Liver (tissue), 9 donors: ENCODE results near the gene GUK1. TPM values are rescaled to one million over a fixed set of nuclear protein-coding genes. Genes with fewer than 3 reads are reported as not detected.
A peak's percentile ranks its signal among the peaks of the same experiment; 100 is the strongest.

Experiments
- DNase-seq: peaks from one replicate; pipeline ENCODE4 v3.0.0-alpha.2; 2017; ENCODE audit warnings: low spot score
- H3K27ac ChIP-seq, 2 donors: one replicate each; pipeline ENCODE4 v1.7.0; 2013; ENCODE audit warnings: inconsistent platforms in 2 of 2, low read length in 2 of 2, control low read depth in 1 of 2, low read depth in 1 of 2, mild to moderate bottlenecking in 1 of 2
- H3K27me3 ChIP-seq, 4 donors: one replicate each; pipeline versions ENCODE4 v1.6.1 to v1.7.0; 2013; ENCODE audit warnings: low read length in 3 of 4, inconsistent platforms in 1 of 4, mild to moderate bottlenecking in 1 of 4, moderate library complexity in 1 of 4; ENCODE audit not compliant: control insufficient read depth in 4 of 4, insufficient read depth in 4 of 4
- H3K36me3 ChIP-seq, 4 donors: one replicate each; pipeline versions ENCODE4 v1.6.1 to v1.7.0; 2013; ENCODE audit warnings: low read length in 3 of 4, mild to moderate bottlenecking in 3 of 4, low read depth in 1 of 4, moderate library complexity in 1 of 4; ENCODE audit not compliant: control insufficient read depth in 4 of 4, insufficient read depth in 3 of 4
- H3K4me1 ChIP-seq, 4 donors: one replicate each; pipeline versions ENCODE4 v1.6.1 to v1.7.0; 2013; ENCODE audit warnings: low read length in 3 of 4, mild to moderate bottlenecking in 3 of 4, moderate library complexity in 1 of 4; ENCODE audit not compliant: control insufficient read depth in 4 of 4, insufficient read depth in 4 of 4
- H3K4me3 ChIP-seq, 3 donors: one replicate each; pipeline versions ENCODE4 v1.6.1 to v1.7.0; 2013; ENCODE audit warnings: low read length in 3 of 3, control low read depth in 1 of 3, low read depth in 1 of 3, mild to moderate bottlenecking in 1 of 3
- H3K9ac ChIP-seq, 2 donors: one replicate each; pipeline ENCODE4 v1.7.0; 2013; ENCODE audit warnings: low read length in 2 of 2, mild to moderate bottlenecking in 2 of 2, moderate library complexity in 2 of 2, control low read depth in 1 of 2, low read depth in 1 of 2
- H3K9me3 ChIP-seq, 4 donors: one replicate each; pipeline versions ENCODE4 v1.6.1 to v1.7.0; 2013; ENCODE audit warnings: low read length in 3 of 4; ENCODE audit not compliant: control insufficient read depth in 4 of 4
- ATF3 ChIP-seq: IDR thresholded peaks from 2 replicates; pipeline ENCODE4 v1.6.1; 2016; ENCODE audit warnings: antibody characterized with exemption
- CTCF ChIP-seq: fragments of 150-350 bp; IDR thresholded peaks from 2 replicates; pipeline ENCODE4 v1.5.1; 2017; ENCODE audit warnings: improper control_type of control experiment, low read depth, low read length; ENCODE audit not compliant: missing input control
- EGR1 ChIP-seq, 2 donors: IDR thresholded peaks; 2 replicates each; pipeline ENCODE4 v1.6.1; 2016 to 2018; ENCODE audit warnings: antibody characterized with exemption in 2 of 2, low read depth in 2 of 2
- FOXA1 ChIP-seq: IDR thresholded peaks from 2 replicates; pipeline ENCODE4 v1.6.1; 2016; ENCODE audit warnings: antibody characterized with exemption
- FOXA2 ChIP-seq: IDR thresholded peaks from 2 replicates; pipeline ENCODE4 v1.6.1; 2016; ENCODE audit warnings: antibody characterized with exemption
- GABPA ChIP-seq, 2 donors: IDR thresholded peaks in 1 of 2; conservative IDR thresholded peaks in 1 of 2; 2 replicates each; pipeline ENCODE4 v1.6.1; 2016; ENCODE audit warnings: antibody characterized with exemption in 2 of 2, mild to moderate bottlenecking in 1 of 2, moderate library complexity in 1 of 2
- MAX ChIP-seq: IDR thresholded peaks from 2 replicates; pipeline ENCODE4 v1.6.1; 2016; ENCODE audit warnings: antibody characterized with exemption
- RXRA ChIP-seq, 2 donors: IDR thresholded peaks; 2 replicates each; pipeline ENCODE4 v1.6.1; 2017 to 2018; ENCODE audit warnings: antibody characterized with exemption in 2 of 2, mild to moderate bottlenecking in 1 of 2
- SP1 ChIP-seq: IDR thresholded peaks from 2 replicates; pipeline ENCODE4 v1.6.1; 2018; ENCODE audit warnings: antibody characterized with exemption, mild to moderate bottlenecking
- TAF1 ChIP-seq: conservative IDR thresholded peaks from 2 replicates; pipeline ENCODE4 v1.6.1; 2016; ENCODE audit warnings: antibody characterized with exemption, mild to moderate bottlenecking
- YY1 ChIP-seq: IDR thresholded peaks from 2 replicates; pipeline ENCODE4 v1.6.1; 2016; ENCODE audit warnings: antibody characterized with exemption, mild to moderate bottlenecking
- ZBTB33 ChIP-seq: IDR thresholded peaks from 2 replicates; pipeline ENCODE4 v1.6.1; 2016; ENCODE audit warnings: antibody characterized with exemption
- whole genome bisulfite sequencing: extraction: QIAGEN DNeasy Blood & Tissue Kit; methylation state at CpG from one replicate; pipeline ENCODE4 v1.1.7; 2013; 5-methylcytosine and 5-hydroxymethylcytosine counted together
- polyA plus RNA-seq, 2 donors: library from polyadenylated mRNA; stranded (reverse) in 1 of 2; unstranded in 1 of 2; fragments of 200-250 nt in 1 of 2; fragments of >200 nt in 1 of 2; fragmentation: Nextera tagmentation in 1 of 2; extraction: Ambion mirVana in 1 of 2; gene quantifications; one replicate each; pipeline versions ENCODE4 v1.2.1 to v1.2.3, GENCODE V29; 2013 to 2015
- total RNA-seq, 2 donors: library from RNA; depleted of rRNA; stranded (reverse); fragments of >200 nt; gene quantifications; one replicate each; pipeline ENCODE4 v1.2.3, GENCODE V29; 2014
- donor health status: healthy.
- donor health status: healthy.
- donor health status: healthy.
- donor health status: healthy.
- donor health status: healthy.

The GUK1 gene
- total and polyA plus RNA-seq, 4 donors: 147 to 251 (median 216) TPM

- TF ChIP-seq TAF1 (no peak), EGR1 (IDR thresholded peaks at IDR 0.05; ENCODE audit: low read depth in 2 of 2) (no peak), FOXA1 (no peak), CTCF (no peak), FOXA2 (no peak), RXRA (IDR thresholded peaks at IDR 0.05) (no peak), ZBTB33 (no peak), SP1 (no peak), YY1 (no peak), MAX (no peak), GABPA (IDR thresholded peaks at IDR 0.05 in 1 of 2, conservative IDR thresholded peaks at IDR 0.05 in 1 of 2) (no peak)
- Histone ChIP-seq H3K9ac (no peak overlapping the region), H3K27ac (peak overlapping the region; percentile 97), H3K36me3 (peaks cover 0 to 12% (median 4%) of the 10 kb centered on the region in 4 donors), H3K27me3 (no peaks in the 10 kb centered on the region), H3K4me3 (no peak overlapping the region), H3K4me1 (peaks cover 14 to 30% (median 23%) of the 10 kb centered on the region in 4 donors), H3K9me3 (no peaks in the 10 kb centered on the region)
- DNase-seq: peak; percentile 46
- WGBS: 88% methylated on average over 16 of the region's 16 CpGs
Observed at GRCh38 chr1:228142155-228142691, 2.1 kb downstream of the GUK1 start.

- Histone ChIP-seq H3K4me1 (peaks cover 14 to 30% (median 23%) of the 10 kb centered on the region in 4 donors), H3K9me3 (no peaks in the 10 kb centered on the region), H3K9ac (no peak overlapping the region), H3K4me3 (no peak overlapping the region), H3K36me3 (peaks cover 0 to 12% (median 4%) of the 10 kb centered on the region in 4 donors), H3K27me3 (no peaks in the 10 kb centered on the region), H3K27ac (no peak overlapping the region)
- TF ChIP-seq FOXA1 (no peak), ZBTB33 (no peak), ATF3 (no peak)
- no peak for DNase-seq
- 90% methylated on average over 11 of the region's 11 CpGs for WGBS
Observed at GRCh38 chr1:228142701-228143136, 2.6 kb downstream of the GUK1 start.
